SK-N-SH (cell line): ENCODE measurements around the gene SPATA25. TPM values are rescaled to one million over a fixed set of nuclear protein-coding genes. Genes with fewer than 3 reads are reported as not detected.

ENCODE experiments used
- CTCF ChIA-PET: fragments of 300-600, 350-600 bp; formaldehyde crosslinking; extraction: SDS; loops from one replicate; lab custom pipeline; 2021; lab: Yijun Ruan, JAX
- POLR2A ChIA-PET: fragments of 350-600 bp; sonication (Branson Sonifier 250); formaldehyde crosslinking; extraction: SDS; loops from one replicate; lab custom pipeline; 2020; ENCODE audit warnings: antibody characterized with exemption, inconsistent platforms; lab: Yijun Ruan, JAX
- DNase-seq: peaks from one replicate; pipeline ENCODE4 v3.0.0; 2012
- H2AFZ ChIP-seq: fragments of 200-600 bp; sonication (generic); 2 replicates; pipeline ENCODE4 v1.8.1; 2016; ENCODE audit warnings: antibody characterized with exemption, mild to moderate bottlenecking, low read depth
- H3F3A ChIP-seq: fragments of 200-600 bp; sonication (generic); replicated peaks from 2 replicates; pipeline ENCODE3; 2016; ENCODE audit warnings: antibody characterized with exemption, mild to moderate bottlenecking; ENCODE audit not compliant: insufficient read depth
- H3K27ac ChIP-seq, 2 experiments: fragments of 200-500 bp in 1 of 2; fragments of 200-600 bp in 1 of 2; sonication (Bioruptor generic) in 1 of 2; sonication (generic), shearing (Covaris generic) in 1 of 2; 2 replicates each; pipeline versions ENCODE4 v1.5.1 to v1.6.1; 2014 to 2016; ENCODE audit warnings: low read depth in 2 of 2, inconsistent platforms in 1 of 2, low read length in 1 of 2, mild to moderate bottlenecking in 1 of 2, mixed read lengths in 1 of 2
- H3K27me3 ChIP-seq: fragments of 200-600 bp; sonication (generic), shearing (Covaris generic); 2 replicates; pipeline ENCODE4 v1.6.1; 2016; ENCODE audit warnings: mixed run types; ENCODE audit not compliant: insufficient read depth
- H3K36me3 ChIP-seq, 2 experiments: fragments of 200-500 bp in 1 of 2; fragments of 200-600 bp in 1 of 2; sonication (Bioruptor generic) in 1 of 2; sonication (generic) in 1 of 2; replicated peaks in 1 of 2; 2 replicates each; pipeline versions ENCODE3 to v1.5.1; 2014 to 2016; ENCODE audit warnings: low read length in 1 of 2, mild to moderate bottlenecking in 1 of 2; ENCODE audit not compliant: insufficient read depth in 2 of 2, control insufficient read depth in 1 of 2
- H3K4me1 ChIP-seq, 2 experiments: fragments of 200-500 bp in 1 of 2; fragments of 200-600 bp in 1 of 2; sonication (Bioruptor generic) in 1 of 2; sonication (generic), shearing (Covaris generic) in 1 of 2; 2 replicates each; pipeline versions ENCODE4 v1.5.1 to v1.6.1; 2014 to 2016; ENCODE audit warnings: low read depth in 1 of 2, low read length in 1 of 2, mixed run types in 1 of 2; ENCODE audit not compliant: insufficient read depth in 2 of 2, control insufficient read depth in 1 of 2
- H3K4me2 ChIP-seq: fragments of 200-600 bp; sonication (generic), shearing (Covaris generic); 2 replicates; pipeline ENCODE4 v1.6.1; 2017; ENCODE audit warnings: mixed run types
- H3K4me3 ChIP-seq, 2 experiments: fragments of 200-500 bp in 1 of 2; fragments of 200-600 bp in 1 of 2; sonication (Bioruptor generic) in 1 of 2; sonication (generic), shearing (Covaris generic) in 1 of 2; 2 replicates each; pipeline versions ENCODE4 v1.5.1 to v1.8.1; 2014 to 2016; ENCODE audit warnings: low read depth in 2 of 2, inconsistent platforms in 1 of 2, low read length in 1 of 2, mild to moderate bottlenecking in 1 of 2, mixed read lengths in 1 of 2, moderate library complexity in 1 of 2
- H3K79me2 ChIP-seq: fragments of 200-600 bp; sonication (generic); 2 replicates; pipeline ENCODE4 v1.8.1; 2017; ENCODE audit warnings: mild to moderate bottlenecking; ENCODE audit not compliant: insufficient read depth
- H3K9ac ChIP-seq: fragments of 200-600 bp; sonication (generic); 2 replicates; pipeline ENCODE4 v1.6.1; 2017; ENCODE audit warnings: mixed run types
- H3K9me2 ChIP-seq: fragments of 200-600 bp; sonication (generic); 2 replicates; pipeline ENCODE4 v1.6.1; 2017; ENCODE audit warnings: mixed run types
- H3K9me3 ChIP-seq: fragments of 200-600 bp; sonication (generic); 2 replicates; pipeline ENCODE4 v1.6.1; 2017; ENCODE audit warnings: mixed run types, mild to moderate bottlenecking, moderate library complexity
- H4K20me1 ChIP-seq: fragments of 200-600 bp; sonication (generic); 2 replicates; pipeline ENCODE4 v1.6.1; 2017; ENCODE audit warnings: mild to moderate bottlenecking, mixed run types; ENCODE audit not compliant: insufficient read depth
- CHD2 ChIP-seq: fragments of 150-350 bp; IDR thresholded peaks from 2 replicates; pipeline ENCODE4 v1.6.1; 2018; ENCODE audit warnings: low read length; ENCODE audit not compliant: partially characterized antibody
- CTCF ChIP-seq: fragments of 200-600 bp; sonication (generic); IDR thresholded peaks from 2 replicates; pipeline ENCODE4 v1.6.1; 2017; ENCODE audit warnings: antibody characterized with exemption, mild to moderate bottlenecking, moderate library complexity
- ELF1 ChIP-seq: IDR thresholded peaks from 2 replicates; pipeline ENCODE4 v1.4.0; 2012
- EZH2phosphoT487 ChIP-seq: fragments of 200-600 bp; sonication (generic); IDR thresholded peaks from 2 replicates; pipeline ENCODE4 v1.6.1; 2017; ENCODE audit warnings: low read depth, mixed run types, mild to moderate bottlenecking, antibody characterized with exemption, moderate library complexity, borderline replicate concordance
- FOSL2 ChIP-seq: IDR thresholded peaks from 2 replicates; pipeline ENCODE4 v1.4.0; 2012; ENCODE audit warnings: low read depth, mild to moderate bottlenecking, moderate library complexity, borderline replicate concordance
- FOXM1 ChIP-seq: IDR thresholded peaks from 2 replicates; pipeline ENCODE4 v1.4.0; 2012; ENCODE audit warnings: low read depth, mild to moderate bottlenecking
- GABPA ChIP-seq: IDR thresholded peaks from 2 replicates; pipeline ENCODE4 v1.4.0; 2012; ENCODE audit warnings: low read depth, mild to moderate bottlenecking
- IRF3 ChIP-seq: fragments of 150-350 bp; IDR thresholded peaks from 2 replicates; pipeline ENCODE4 v1.6.1; 2016; ENCODE audit warnings: mild to moderate bottlenecking, low read depth, low read length
- NFIC ChIP-seq: IDR thresholded peaks from 2 replicates; pipeline ENCODE4 v1.4.0; 2012; ENCODE audit warnings: borderline replicate concordance
- NRF1 ChIP-seq: IDR thresholded peaks from 2 replicates; pipeline ENCODE4 v1.6.1; 2012; ENCODE audit warnings: low read depth, mild to moderate bottlenecking, low read length
- PBX3 ChIP-seq: IDR thresholded peaks from 2 replicates; pipeline ENCODE4; 2012
- POLR2AphosphoS5 ChIP-seq: IDR thresholded peaks from 2 replicates; pipeline ENCODE4 v1.6.1; 2012; ENCODE audit warnings: low read depth, low read length
- RCOR1 ChIP-seq: fragments of 150-350 bp; IDR thresholded peaks from 2 replicates; pipeline ENCODE4 v1.6.1; 2017; ENCODE audit warnings: antibody characterized with exemption, low read length
- RFX5 ChIP-seq: IDR thresholded peaks from 2 replicates; pipeline ENCODE4 v1.6.1; 2012; ENCODE audit warnings: mild to moderate bottlenecking, improper control_type of control experiment, low read length
- RXRA ChIP-seq: IDR thresholded peaks from 2 replicates; pipeline ENCODE4 v1.4.0; 2012; ENCODE audit warnings: low read depth, mild to moderate bottlenecking, borderline replicate concordance
- SMC3 ChIP-seq: IDR thresholded peaks from 2 replicates; pipeline ENCODE4 v1.6.1; 2012; ENCODE audit warnings: low read depth, low read length, improper control_type of control experiment
- TEAD4 ChIP-seq: IDR thresholded peaks from 2 replicates; pipeline ENCODE4 v1.4.0; 2012; ENCODE audit warnings: mild to moderate bottlenecking, borderline replicate concordance; ENCODE audit not compliant: insufficient read depth
- USF2 ChIP-seq: fragments of 150-350 bp; IDR thresholded peaks from 2 replicates; pipeline ENCODE4 v1.6.1; 2017; ENCODE audit warnings: antibody characterized with exemption, low read length, low read depth, borderline replicate concordance
- ZBTB33 ChIP-seq: IDR thresholded peaks from 2 replicates; pipeline ENCODE4 v1.4.0; 2012; ENCODE audit warnings: low read depth, borderline replicate concordance
- WGBS: methylation state at CpG from one replicate; pipeline ENCODE4 v1.1.6; 2017; ENCODE audit warnings: low lambda C conversion rate; 5-methylcytosine and 5-hydroxymethylcytosine counted together
- polyA plus RNA-seq, 3 experiments: library from polyadenylated mRNA; depleted of rRNA; stranded (reverse); fragments of >200 nt; gene quantifications; 2 replicates each; pipeline ENCODE4 v1.2.3, GENCODE V29; 2012

SPATA25 gene
- polyA plus RNA-seq, 1 of the 3 experiments (the other 2 are of a cell fraction) = 1.3 TPM

- Histone ChIP-seq H3K36me3 (no peaks in the 10 kb centered on the region), H3F3A (peaks cover 8% of the 10 kb centered on the region), H3K9me3 (no peaks in the 10 kb centered on the region), H3K9ac (no peak overlapping the region), H3K79me2 (no peaks in the 10 kb centered on the region), H3K27ac (no peak overlapping the region), H3K4me3 (no peak overlapping the region), H2AFZ (no peak overlapping the region), H3K4me1 (peaks cover 0 to 8% of the 10 kb centered on the region in 2 experiments; a peak in 1 of 4 replicates), H3K27me3 (no peaks in the 10 kb centered on the region), H3K9me2 (no peaks in the 10 kb centered on the region), H4K20me1 (no peaks in the 10 kb centered on the region), H3K4me2 (no peak overlapping the region)
- ChIA-PET POLR2A (no interaction called here), CTCF (interaction anchor here (1.2 to 2.1 kb wide), 2 partner anchors 27 to 65 kb away, joined by 4 to 10 read pairs; partner anchors contain the start of genes CTSA and NEURL2)
- TF ChIP-seq POLR2AphosphoS5 = no peak
- TF ChIP-seq USF2 = no peak
- TF ChIP-seq PBX3 = no peak
- no peak for TF ChIP-seq ELF1
- TF ChIP-seq IRF3 = no peak
- no peak for TF ChIP-seq CTCF
- TF ChIP-seq CHD2 = no peak
- TF ChIP-seq TEAD4 = no peak
- no peak for TF ChIP-seq NRF1
- no peak for TF ChIP-seq FOXM1
- no peak for TF ChIP-seq NFIC
- TF ChIP-seq RFX5 = no peak
- TF ChIP-seq FOSL2 = no peak
- TF ChIP-seq RCOR1 = no peak
- no peak for TF ChIP-seq RXRA
- no peak for TF ChIP-seq EZH2phosphoT487
- no peak for TF ChIP-seq ZBTB33
- no peak for TF ChIP-seq GABPA
- no peak for TF ChIP-seq SMC3
- 91% methylated on average over 7 of the region's 7 CpGs for WGBS
- DNase-seq = no peak
Observed at GRCh38 chr20:45863543-45864470, 23.6 kb downstream of the SPATA25 start.
